LNCAP (cell line): ENCODE measurements around the gene SDE2.

Experiments
- TF ChIP-seq, protein P1 (sequence below): fragments of 450-650 bp; IDR thresholded peaks from 2 replicates; pipeline ENCODE4 v1.5.1; 2017; ENCODE audit warnings: mild to moderate bottlenecking

SDE2 gene

DNA sequence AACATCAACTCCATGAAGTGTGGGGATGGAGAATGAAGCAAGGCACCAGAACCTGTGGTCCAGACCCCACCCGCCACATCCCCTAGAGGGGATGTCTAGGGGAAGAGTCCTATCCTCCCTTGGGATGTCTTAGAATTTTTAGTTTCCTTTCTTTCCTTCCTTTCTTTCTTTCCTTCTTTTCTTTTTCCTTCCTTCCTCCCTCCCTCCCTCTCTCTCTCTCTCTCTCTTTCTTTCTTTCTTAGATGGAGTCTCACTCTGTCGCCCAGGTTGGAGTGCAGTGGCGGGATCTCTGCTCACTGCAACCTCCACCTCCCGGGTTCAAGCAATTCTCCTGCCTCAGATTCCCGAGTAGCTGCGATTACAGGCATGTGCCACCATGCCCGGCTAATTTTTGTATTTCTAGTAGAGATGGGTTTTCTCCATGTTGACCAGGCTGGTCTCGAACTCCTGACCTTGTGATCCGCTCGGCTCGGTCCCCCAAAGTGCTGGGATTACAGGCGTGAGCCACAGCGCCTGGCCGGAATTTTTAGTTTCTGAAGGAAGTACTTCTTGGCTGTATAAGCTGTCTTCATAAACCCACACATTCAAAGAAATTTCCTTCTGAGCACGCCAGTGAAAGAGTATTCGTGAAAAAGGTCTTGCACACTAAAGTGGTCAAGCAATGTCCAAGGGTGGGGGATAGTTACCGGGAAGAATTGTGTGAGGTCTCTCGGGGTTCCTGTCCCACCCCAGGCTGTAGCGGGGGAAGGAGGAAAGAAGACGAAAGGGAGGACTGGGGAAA lies 37.3 kb downstream of the SDE2 start:
- TF ChIP-seq, protein P1, sequence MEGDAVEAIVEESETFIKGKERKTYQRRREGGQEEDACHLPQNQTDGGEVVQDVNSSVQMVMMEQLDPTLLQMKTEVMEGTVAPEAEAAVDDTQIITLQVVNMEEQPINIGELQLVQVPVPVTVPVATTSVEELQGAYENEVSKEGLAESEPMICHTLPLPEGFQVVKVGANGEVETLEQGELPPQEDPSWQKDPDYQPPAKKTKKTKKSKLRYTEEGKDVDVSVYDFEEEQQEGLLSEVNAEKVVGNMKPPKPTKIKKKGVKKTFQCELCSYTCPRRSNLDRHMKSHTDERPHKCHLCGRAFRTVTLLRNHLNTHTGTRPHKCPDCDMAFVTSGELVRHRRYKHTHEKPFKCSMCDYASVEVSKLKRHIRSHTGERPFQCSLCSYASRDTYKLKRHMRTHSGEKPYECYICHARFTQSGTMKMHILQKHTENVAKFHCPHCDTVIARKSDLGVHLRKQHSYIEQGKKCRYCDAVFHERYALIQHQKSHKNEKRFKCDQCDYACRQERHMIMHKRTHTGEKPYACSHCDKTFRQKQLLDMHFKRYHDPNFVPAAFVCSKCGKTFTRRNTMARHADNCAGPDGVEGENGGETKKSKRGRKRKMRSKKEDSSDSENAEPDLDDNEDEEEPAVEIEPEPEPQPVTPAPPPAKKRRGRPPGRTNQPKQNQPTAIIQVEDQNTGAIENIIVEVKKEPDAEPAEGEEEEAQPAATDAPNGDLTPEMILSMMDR, result no peak

DNA sequence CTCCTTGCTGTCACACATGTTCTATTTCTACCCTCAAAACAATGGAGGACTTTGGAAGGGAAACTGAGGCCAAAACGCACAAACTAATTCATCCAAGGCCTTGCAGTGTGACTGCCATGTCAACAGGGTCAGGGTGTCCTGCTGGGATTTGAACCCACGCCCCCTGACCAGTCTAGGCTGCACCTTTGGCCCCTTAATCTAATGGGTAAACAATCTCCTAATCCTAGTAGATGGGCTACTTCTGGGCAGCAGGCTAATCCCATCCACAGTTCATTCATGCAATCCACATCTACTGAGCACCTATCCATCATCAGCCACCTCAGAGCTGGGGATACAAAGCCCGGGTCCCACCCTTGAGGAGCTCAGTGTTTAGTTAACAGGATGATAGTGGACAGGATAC lies 41.1 kb downstream of the SDE2 start:
- TF ChIP-seq, protein P1, result no peak

DNA sequence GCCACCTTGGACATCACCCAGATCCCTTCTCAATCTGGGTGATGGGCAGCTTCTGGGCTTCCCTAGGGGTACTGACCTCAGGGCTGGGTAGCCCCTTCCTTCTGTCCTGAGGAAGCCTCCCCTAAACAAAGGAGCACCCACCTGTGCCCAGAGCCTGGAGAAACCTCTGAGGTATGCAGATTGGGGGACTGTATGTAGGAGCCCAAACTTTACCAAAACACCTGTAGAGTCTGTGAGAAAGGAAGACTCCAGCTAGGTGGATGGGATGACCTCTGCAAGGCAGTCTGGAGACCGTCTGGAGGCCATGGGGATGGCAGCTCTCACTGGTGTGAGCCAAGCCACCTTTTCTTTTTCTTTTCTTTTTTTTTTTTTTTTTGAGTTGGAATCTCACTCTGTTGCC lies 44.4 kb downstream of the SDE2 start:
- TF ChIP-seq, protein P1, result no peak

DNA sequence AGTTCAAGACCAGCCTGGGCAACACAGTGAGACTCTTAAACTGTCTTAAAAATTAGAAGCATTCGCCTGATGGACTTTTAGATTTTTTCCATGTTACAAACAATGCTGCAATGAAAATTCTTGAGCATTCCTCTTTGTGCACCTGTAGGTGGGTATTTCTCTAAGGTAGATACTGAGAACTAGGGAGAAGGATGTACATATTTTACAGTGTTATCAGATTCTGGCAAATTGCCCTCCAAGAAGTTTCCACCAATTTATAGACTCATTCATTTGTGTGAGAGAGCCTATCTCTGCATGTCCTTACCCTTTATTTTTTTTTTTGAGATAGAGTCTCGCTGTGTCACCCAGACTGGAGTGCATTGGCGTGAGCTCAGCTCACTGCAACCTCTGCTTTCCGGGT lies 45.8 kb downstream of the SDE2 start:
- TF ChIP-seq, protein P1, result no peak

DNA sequence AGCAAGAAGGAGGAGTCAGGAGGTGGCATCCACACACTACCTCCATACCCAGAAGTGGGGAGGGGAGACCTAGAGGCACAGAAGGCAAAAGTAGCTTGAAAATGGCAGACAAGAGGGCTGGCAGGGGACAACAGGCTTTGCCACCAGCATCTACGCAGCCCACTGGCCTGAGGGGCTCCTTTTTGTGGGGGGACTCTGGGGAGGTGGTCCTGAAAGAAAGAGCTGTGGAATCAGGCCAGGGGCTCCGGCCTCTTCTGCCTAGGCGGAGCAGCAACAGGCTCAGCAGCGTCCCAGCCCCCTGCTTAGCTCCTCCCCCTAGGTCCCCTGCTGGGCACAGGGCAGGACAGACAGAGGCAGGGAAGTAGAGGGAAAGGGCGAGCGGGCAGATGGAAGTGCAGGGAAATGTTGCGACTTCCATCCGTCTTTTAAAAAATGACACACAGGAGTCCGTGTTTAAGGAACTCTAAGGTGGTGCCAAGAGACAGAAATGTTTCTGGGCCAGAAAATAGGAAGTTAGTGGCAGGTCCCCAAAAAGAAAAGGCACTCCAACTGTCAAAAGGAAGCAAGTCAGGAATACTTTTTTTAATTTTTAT lies 48.1 kb downstream of the SDE2 start:
- TF ChIP-seq, protein P1, result no peak

DNA sequence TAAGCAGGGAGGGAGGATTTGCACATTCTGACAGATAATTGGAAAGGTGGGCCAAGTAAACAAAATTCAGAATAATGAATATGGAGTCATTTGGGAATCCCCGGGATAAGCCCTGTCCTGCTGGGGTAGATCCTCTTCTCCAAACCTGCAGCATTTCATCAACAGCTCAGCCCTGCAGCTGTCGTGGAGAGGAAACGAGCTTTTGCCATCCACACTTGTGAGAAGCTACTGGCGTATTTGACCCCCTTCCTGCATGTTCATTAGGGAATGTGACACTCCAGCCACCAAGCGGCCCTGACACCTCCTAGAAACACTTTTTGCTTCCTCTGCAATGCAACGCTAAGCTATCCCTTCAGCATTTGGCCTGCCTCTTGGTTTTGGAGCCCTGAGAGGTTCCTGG lies 50.1 kb downstream of the SDE2 start:
- TF ChIP-seq, protein P1, result no peak

DNA sequence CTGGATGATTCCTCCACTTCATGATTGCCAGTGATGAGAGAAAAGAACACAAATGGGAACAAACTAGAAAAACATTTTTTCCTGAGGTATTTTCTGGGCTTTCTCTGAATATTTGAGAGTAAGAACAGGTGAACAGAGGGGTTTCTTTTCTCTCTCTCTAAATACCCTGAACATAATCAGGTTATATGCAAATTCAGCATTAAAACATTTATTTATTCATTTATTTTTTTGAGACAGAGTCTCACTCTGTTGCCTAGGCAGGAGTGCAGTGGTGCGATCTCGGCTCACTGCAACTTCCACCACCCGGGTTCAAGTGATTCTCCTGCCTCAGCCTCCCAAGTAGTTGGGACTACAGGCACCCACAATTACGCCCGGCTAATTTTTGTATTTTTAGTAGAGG lies 52.3 kb downstream of the SDE2 start:
- TF ChIP-seq, protein P1, result no peak
